ENCODE measurements around the gene PHOSPHO1. TPM values are rescaled to one million over a fixed set of nuclear protein-coding genes. Genes with fewer than 3 reads are reported as not detected.

Gene PHOSPHO1
- total and polyA plus RNA-seq, 2 of the 13 experiments (the other 11 are each of a cell fraction or from before 2014, with no cell fraction given) = not detected

DNA sequence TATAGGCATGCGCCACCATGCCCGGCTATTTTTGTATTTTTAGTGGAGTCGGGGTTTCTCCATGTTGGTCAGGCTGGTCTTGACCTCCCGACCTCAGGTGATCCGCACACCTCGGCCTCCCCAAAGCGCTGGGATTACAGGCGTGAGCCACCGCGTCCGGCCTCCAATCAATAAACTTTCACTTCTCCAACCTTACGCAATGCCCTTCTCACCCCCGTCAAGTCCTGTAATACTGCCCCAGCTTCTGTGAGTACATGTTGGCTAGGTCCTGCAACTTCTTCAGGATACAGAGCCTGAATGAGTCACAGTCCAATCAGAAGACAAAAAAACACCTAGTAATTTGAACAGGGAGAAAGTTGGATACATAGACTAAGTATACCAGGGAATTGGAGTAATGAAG is 47.1 kb upstream of the PHOSPHO1 start (continued):
- no peak for TF ChIP-seq NAIF1 (CRISPR knock-in tag; IDR thresholded peaks at IDR 0.05; ENCODE audit: borderline replicate concordance)
- TF ChIP-seq ZNF891 (CRISPR knock-in tag; IDR thresholded peaks at IDR 0.05) = no peak
- no peak for TF ChIP-seq MIXL1 (CRISPR knock-in tag; IDR thresholded peaks at IDR 0.05)
- TF ChIP-seq FOSL1 (CRISPR knock-in tag; IDR thresholded peaks at IDR 0.05; ENCODE audit: borderline replicate concordance) = no peak
- no peak for TF ChIP-seq HES4 (CRISPR knock-in tag; IDR thresholded peaks at IDR 0.05; ENCODE audit: borderline replicate concordance)
- peak; percentile 79 for TF ChIP-seq BHLHE40 (IDR thresholded peaks at IDR 0.05; ENCODE audit: low read length)
- TF ChIP-seq ZNF563 (CRISPR knock-in tag; IDR thresholded peaks at IDR 0.05) = no peak
- no peak for TF ChIP-seq SUZ12 (IDR thresholded peaks at IDR 0.05; ENCODE audit: low read depth, low read length)
- no peak for TF ChIP-seq ZNF781 (CRISPR knock-in tag; IDR thresholded peaks at IDR 0.05; ENCODE audit: borderline replicate concordance, not compliant biosample characterization)
- TF ChIP-seq, protein P1, sequence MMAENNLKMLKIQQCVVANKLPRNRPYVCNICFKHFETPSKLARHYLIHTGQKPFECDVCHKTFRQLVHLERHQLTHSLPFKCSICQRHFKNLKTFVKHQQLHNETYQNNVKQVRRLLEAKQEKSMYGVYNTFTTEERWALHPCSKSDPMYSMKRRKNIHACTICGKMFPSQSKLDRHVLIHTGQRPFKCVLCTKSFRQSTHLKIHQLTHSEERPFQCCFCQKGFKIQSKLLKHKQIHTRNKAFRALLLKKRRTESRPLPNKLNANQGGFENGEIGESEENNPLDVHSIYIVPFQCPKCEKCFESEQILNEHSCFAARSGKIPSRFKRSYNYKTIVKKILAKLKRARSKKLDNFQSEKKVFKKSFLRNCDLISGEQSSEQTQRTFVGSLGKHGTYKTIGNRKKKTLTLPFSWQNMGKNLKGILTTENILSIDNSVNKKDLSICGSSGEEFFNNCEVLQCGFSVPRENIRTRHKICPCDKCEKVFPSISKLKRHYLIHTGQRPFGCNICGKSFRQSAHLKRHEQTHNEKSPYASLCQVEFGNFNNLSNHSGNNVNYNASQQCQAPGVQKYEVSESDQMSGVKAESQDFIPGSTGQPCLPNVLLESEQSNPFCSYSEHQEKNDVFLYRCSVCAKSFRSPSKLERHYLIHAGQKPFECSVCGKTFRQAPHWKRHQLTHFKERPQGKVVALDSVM (CRISPR knock-in tag; IDR thresholded peaks at IDR 0.05) = peak; percentile 96
- TF ChIP-seq MTA3 (CRISPR knock-in tag; IDR thresholded peaks at IDR 0.05) = no peak
- no peak for TF ChIP-seq NPAS2 (CRISPR knock-in tag; IDR thresholded peaks at IDR 0.05; ENCODE audit: borderline replicate concordance)
- TF ChIP-seq ZNF335 (CRISPR knock-in tag; IDR thresholded peaks at IDR 0.05) = no peak
- TF ChIP-seq ZKSCAN1 (IDR thresholded peaks at IDR 0.05; ENCODE audit: low read length) = no peak
- TF ChIP-seq, protein P2, sequence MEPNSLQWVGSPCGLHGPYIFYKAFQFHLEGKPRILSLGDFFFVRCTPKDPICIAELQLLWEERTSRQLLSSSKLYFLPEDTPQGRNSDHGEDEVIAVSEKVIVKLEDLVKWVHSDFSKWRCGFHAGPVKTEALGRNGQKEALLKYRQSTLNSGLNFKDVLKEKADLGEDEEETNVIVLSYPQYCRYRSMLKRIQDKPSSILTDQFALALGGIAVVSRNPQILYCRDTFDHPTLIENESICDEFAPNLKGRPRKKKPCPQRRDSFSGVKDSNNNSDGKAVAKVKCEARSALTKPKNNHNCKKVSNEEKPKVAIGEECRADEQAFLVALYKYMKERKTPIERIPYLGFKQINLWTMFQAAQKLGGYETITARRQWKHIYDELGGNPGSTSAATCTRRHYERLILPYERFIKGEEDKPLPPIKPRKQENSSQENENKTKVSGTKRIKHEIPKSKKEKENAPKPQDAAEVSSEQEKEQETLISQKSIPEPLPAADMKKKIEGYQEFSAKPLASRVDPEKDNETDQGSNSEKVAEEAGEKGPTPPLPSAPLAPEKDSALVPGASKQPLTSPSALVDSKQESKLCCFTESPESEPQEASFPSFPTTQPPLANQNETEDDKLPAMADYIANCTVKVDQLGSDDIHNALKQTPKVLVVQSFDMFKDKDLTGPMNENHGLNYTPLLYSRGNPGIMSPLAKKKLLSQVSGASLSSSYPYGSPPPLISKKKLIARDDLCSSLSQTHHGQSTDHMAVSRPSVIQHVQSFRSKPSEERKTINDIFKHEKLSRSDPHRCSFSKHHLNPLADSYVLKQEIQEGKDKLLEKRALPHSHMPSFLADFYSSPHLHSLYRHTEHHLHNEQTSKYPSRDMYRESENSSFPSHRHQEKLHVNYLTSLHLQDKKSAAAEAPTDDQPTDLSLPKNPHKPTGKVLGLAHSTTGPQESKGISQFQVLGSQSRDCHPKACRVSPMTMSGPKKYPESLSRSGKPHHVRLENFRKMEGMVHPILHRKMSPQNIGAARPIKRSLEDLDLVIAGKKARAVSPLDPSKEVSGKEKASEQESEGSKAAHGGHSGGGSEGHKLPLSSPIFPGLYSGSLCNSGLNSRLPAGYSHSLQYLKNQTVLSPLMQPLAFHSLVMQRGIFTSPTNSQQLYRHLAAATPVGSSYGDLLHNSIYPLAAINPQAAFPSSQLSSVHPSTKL (CRISPR knock-in tag; IDR thresholded peaks at IDR 0.05) = peak; percentile 62
- TF ChIP-seq, protein P3, sequence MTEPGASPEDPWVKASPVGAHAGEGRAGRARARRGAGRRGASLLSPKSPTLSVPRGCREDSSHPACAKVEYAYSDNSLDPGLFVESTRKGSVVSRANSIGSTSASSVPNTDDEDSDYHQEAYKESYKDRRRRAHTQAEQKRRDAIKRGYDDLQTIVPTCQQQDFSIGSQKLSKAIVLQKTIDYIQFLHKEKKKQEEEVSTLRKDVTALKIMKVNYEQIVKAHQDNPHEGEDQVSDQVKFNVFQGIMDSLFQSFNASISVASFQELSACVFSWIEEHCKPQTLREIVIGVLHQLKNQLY (CRISPR knock-in tag; IDR thresholded peaks at IDR 0.05) = no peak
- TF ChIP-seq, protein P4, sequence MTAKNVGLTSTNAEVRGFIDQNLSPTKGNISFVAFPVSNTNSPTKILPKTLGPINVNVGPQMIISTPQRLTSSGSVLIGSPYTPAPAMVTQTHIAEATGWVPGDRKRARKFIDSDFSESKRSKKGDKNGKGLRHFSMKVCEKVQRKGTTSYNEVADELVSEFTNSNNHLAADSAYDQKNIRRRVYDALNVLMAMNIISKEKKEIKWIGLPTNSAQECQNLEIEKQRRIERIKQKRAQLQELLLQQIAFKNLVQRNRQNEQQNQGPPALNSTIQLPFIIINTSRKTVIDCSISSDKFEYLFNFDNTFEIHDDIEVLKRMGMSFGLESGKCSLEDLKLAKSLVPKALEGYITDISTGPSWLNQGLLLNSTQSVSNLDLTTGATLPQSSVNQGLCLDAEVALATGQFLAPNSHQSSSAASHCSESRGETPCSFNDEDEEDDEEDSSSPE (CRISPR knock-in tag; IDR thresholded peaks at IDR 0.05) = no peak
- TF ChIP-seq ZMYM2 (CRISPR knock-in tag; IDR thresholded peaks at IDR 0.05) = 0 out of 2 replicates have a peak, but pooled peaks have one; percentile 21
- peak; percentile 77 for TF ChIP-seq CEBPG (CRISPR knock-in tag; IDR thresholded peaks at IDR 0.05)
- TF ChIP-seq NFATC3 (CRISPR knock-in tag; IDR thresholded peaks at IDR 0.05) = no peak
- TF ChIP-seq, protein P5, sequence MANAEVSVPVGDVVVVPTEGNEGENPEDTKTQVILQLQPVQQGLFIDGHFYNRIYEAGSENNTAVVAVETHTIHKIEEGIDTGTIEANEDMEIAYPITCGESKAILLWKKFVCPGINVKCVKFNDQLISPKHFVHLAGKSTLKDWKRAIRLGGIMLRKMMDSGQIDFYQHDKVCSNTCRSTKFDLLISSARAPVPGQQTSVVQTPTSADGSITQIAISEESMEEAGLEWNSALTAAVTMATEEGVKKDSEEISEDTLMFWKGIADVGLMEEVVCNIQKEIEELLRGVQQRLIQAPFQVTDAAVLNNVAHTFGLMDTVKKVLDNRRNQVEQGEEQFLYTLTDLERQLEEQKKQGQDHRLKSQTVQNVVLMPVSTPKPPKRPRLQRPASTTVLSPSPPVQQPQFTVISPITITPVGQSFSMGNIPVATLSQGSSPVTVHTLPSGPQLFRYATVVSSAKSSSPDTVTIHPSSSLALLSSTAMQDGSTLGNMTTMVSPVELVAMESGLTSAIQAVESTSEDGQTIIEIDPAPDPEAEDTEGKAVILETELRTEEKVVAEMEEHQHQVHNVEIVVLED (CRISPR knock-in tag; IDR thresholded peaks at IDR 0.05; ENCODE audit: borderline replicate concordance) = no peak
- TF ChIP-seq, protein P6, sequence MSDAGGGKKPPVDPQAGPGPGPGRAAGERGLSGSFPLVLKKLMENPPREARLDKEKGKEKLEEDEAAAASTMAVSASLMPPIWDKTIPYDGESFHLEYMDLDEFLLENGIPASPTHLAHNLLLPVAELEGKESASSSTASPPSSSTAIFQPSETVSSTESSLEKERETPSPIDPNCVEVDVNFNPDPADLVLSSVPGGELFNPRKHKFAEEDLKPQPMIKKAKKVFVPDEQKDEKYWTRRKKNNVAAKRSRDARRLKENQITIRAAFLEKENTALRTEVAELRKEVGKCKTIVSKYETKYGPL (CRISPR knock-in tag; IDR thresholded peaks at IDR 0.05) = no peak
